ENCODE data around the gene ZNF570.

- TF ChIP-seq POLR2AphosphoS5 (IDR thresholded peaks at IDR 0.05) (no peak), POLR2A (IDR thresholded peaks at IDR 0.05) (no peak)
Measured at GRCh38 chr19:37484406-37485168, 15.4 kb downstream of the ZNF570 start.
